Nephron progenitor cell (in vitro differentiated cells): ENCODE measurements around the gene HCFC1R1.

Experiments used
- DNase-seq: peaks from one replicate; pipeline ENCODE4 v3.0.0; 2021
- H3K27ac Mint-ChIP-seq: 2 replicates; pipeline ENCODE4 v1.8.0; 2021; ENCODE audit warnings: mild to moderate bottlenecking, moderate library complexity, mixed read lengths
- H3K27me3 Mint-ChIP-seq: 2 replicates; pipeline ENCODE4 v1.8.0; 2021; ENCODE audit warnings: mild to moderate bottlenecking, low read depth, mixed read lengths; ENCODE audit not compliant: poor library complexity
- H3K36me3 Mint-ChIP-seq: 2 replicates; pipeline ENCODE4 v1.8.0; 2021; ENCODE audit warnings: low read depth, mixed read lengths
- H3K4me1 Mint-ChIP-seq: 2 replicates; pipeline ENCODE4 v1.8.0; 2021; ENCODE audit warnings: mixed read lengths
- H3K4me3 Mint-ChIP-seq: 2 replicates; pipeline ENCODE4 v1.8.0; 2021; ENCODE audit warnings: mild to moderate bottlenecking, moderate library complexity, mixed read lengths
- H3K9me3 Mint-ChIP-seq: 2 replicates; pipeline ENCODE4 v1.8.0; 2021; ENCODE audit warnings: mild to moderate bottlenecking, moderate library complexity, mixed read lengths
- TF ChIP-seq, protein P1 (sequence below): fragments of 200-600 bp; sonication (generic); IDR thresholded peaks from 2 replicates; pipeline ENCODE4 v1.5.0; 2021; ENCODE audit warnings: antibody characterized with exemption

Gene HCFC1R1

DNA sequence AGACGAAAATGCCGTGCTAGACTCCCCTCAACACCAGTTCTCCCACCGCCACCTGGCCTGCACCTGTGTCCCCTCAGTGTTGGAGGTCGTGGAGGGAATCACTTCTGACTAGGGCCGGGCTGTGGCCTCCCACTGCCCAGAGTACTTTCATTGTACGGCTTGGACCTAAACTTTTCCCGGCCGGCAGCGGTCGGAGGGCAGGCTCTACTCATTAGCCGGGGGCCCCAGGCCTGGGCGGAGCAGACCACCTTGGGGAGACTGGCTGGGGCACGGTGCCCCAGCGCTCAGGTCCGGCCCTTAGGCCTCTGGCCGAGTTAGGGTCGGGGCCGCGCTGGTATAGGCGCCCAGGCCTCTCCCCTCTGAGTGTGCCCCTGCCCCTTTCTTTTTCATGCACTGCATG lies 6.4 kb downstream of the HCFC1R1 start:
- DNase-seq = no peak
- Mint-ChIP-seq H3K27ac (no peak overlapping the region), H3K4me1 (peaks cover 47% of the 10 kb centered on the region), H3K4me3 (peak overlapping the region; percentile 71), H3K27me3 (peaks cover 33% of the 10 kb centered on the region), H3K36me3 (no peaks in the 10 kb centered on the region), H3K9me3 (no peaks in the 10 kb centered on the region)
- TF ChIP-seq, protein P1, sequence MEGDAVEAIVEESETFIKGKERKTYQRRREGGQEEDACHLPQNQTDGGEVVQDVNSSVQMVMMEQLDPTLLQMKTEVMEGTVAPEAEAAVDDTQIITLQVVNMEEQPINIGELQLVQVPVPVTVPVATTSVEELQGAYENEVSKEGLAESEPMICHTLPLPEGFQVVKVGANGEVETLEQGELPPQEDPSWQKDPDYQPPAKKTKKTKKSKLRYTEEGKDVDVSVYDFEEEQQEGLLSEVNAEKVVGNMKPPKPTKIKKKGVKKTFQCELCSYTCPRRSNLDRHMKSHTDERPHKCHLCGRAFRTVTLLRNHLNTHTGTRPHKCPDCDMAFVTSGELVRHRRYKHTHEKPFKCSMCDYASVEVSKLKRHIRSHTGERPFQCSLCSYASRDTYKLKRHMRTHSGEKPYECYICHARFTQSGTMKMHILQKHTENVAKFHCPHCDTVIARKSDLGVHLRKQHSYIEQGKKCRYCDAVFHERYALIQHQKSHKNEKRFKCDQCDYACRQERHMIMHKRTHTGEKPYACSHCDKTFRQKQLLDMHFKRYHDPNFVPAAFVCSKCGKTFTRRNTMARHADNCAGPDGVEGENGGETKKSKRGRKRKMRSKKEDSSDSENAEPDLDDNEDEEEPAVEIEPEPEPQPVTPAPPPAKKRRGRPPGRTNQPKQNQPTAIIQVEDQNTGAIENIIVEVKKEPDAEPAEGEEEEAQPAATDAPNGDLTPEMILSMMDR = no peak

DNA sequence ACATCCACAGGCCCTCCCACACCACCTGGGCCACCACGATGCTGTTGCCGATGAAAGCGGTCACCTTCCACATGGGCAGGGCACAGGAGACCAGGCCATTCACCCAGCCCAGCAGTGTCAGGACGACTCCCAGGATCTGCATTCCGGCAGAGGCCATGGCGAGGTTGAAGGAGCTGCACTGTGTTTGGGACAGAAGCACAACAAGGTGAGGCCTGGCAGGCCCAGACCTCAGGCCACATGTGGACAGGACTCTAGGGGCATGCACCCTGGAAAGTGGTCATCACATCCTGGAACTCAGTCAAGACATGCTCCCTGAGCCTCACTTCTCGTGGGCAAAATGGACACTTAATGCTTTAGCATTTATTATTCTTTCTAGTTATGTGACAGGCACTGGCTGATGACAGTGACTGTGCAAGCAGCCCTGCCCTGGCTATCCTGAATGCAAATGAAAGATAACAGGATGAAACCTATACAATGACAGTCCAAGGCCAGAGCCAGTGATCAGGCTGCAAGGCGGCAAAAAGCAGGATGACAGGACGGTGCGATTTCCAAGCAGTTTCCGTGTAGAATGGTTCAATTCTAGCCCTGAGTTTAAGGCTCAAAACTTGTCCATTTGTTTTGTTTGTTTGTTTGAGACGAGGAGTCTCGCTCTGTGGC lies 7.7 kb downstream of the HCFC1R1 start:
- no peaks in the 10 kb centered on the region for H3K9me3 Mint-ChIP-seq
- DNase-seq = no peak
- H3K4me3 Mint-ChIP-seq = peak overlapping the region; percentile 55
- H3K27ac Mint-ChIP-seq = no peak overlapping the region
- no peaks in the 10 kb centered on the region for H3K36me3 Mint-ChIP-seq
- TF ChIP-seq, protein P1 = no peak
- peaks cover 43% of the 10 kb centered on the region for H3K27me3 Mint-ChIP-seq
- H3K4me1 Mint-ChIP-seq = peaks cover 38% of the 10 kb centered on the region

DNA sequence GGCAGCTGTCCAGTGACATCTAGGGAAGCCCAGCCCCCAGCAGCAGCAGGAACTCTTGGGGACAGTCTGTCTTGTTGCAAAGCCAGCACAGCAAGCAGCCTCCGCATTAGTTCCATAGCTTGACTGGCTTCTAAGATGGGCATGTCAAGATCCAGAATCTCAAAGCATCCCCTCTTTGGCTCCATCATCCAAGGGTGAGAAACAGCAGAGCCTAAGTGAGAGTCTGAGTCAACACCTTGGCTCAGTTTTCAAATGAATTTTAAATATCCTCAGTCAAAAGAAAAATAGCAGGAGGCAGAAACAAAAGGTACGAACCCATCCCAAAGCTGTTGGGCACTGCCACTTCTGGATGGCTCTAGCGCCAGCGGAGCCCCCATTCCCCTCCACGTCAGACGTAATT lies 8.8 kb downstream of the HCFC1R1 start:
- DNase-seq = no peak
- Mint-ChIP-seq H3K9me3 (no peaks in the 10 kb centered on the region), H3K4me3 (no peak overlapping the region), H3K27ac (no peak overlapping the region), H3K4me1 (peaks cover 36% of the 10 kb centered on the region), H3K36me3 (no peaks in the 10 kb centered on the region), H3K27me3 (peaks cover 43% of the 10 kb centered on the region)
- TF ChIP-seq, protein P1 = no peak

DNA sequence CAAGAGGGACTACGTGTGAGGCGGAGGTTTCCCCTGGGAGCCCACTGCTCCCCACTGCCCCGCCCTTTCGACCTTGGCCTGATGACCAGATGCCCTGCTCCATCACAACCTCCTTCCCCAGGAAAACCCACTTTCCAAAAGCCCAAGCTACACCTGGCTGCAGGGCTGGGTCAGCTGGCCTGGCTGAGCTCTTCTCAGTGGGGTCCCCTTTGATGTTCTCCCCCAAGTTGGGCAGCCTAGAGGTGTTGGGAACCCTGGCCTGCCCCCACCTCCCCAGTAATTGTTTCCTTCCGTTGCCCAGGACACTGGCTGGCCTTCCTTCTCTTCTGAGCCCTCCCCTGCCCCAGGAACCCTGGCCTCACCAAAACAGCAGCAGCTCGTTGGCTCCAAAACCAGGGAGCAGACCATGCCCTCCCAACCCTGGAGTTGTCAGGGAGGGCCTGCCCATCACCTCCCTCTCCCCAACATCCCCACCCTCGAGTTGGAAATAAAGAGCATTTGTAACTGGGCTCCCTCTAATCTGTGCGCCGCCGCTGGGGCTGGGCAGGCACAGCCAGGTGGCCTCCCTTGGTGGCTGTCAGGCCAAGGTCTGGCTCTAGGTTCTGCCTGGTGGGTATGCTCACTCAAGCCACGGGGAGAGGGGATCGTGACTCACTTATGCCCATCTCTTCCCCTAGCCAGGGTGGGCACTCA lies 9.6 kb downstream of the HCFC1R1 start:
- no peaks in the 10 kb centered on the region for H3K9me3 Mint-ChIP-seq
- no peak overlapping the region for H3K27ac Mint-ChIP-seq
- TF ChIP-seq, protein P1 = no peak
- H3K27me3 Mint-ChIP-seq = peaks cover 43% of the 10 kb centered on the region
- H3K4me3 Mint-ChIP-seq = no peak overlapping the region
- no peaks in the 10 kb centered on the region for H3K36me3 Mint-ChIP-seq
- no peak for DNase-seq
- H3K4me1 Mint-ChIP-seq = peaks cover 40% of the 10 kb centered on the region

DNA sequence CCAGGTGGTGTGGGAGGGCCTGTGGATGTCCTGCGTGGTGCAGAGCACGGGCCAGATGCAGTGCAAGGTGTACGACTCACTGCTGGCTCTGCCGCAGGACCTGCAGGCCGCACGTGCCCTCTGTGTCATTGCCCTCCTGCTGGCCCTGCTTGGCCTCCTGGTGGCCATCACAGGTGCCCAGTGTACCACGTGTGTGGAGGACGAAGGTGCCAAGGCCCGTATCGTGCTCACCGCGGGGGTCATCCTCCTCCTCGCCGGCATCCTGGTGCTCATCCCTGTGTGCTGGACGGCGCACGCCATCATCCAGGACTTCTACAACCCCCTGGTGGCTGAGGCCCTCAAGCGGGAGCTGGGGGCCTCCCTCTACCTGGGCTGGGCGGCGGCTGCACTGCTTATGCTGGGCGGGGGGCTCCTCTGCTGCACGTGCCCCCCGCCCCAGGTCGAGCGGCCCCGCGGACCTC lies 10.2 kb downstream of the HCFC1R1 start:
- Mint-ChIP-seq H3K27me3 (peaks cover 43% of the 10 kb centered on the region), H3K9me3 (no peaks in the 10 kb centered on the region), H3K27ac (no peak overlapping the region), H3K36me3 (no peaks in the 10 kb centered on the region), H3K4me1 (peaks cover 44% of the 10 kb centered on the region), H3K4me3 (no peak overlapping the region)
- no peak for DNase-seq
- TF ChIP-seq, protein P1 = no peak
